GM12801 (cell line): ENCODE results near the gene DCAF8L2.

Source experiments
- CTCF ChIP-seq: IDR thresholded peaks from one replicate; pipeline ENCODE4 v1.5.1; 2011; ENCODE audit warnings: control low read depth; ENCODE audit not compliant: insufficient read length; ENCODE audit errors: extremely low read depth

The DCAF8L2 gene

GRCh38 chrX:27679281-27679680 lies 89.1 kb downstream of the DCAF8L2 start:
- TF ChIP-seq CTCF = no peak

- no peak for TF ChIP-seq CTCF
Measured at GRCh38 chrX:27680726-27681125, 90.6 kb downstream of the DCAF8L2 start.

GRCh38 chrX:27694667-27695066 lies 104.5 kb downstream of the DCAF8L2 start:
- TF ChIP-seq CTCF = no peak

GRCh38 chrX:27706526-27706925 lies 116.4 kb downstream of the DCAF8L2 start:
- no peak for TF ChIP-seq CTCF

GRCh38 chrX:27715610-27716009 lies 125.5 kb downstream of the DCAF8L2 start:
- no peak for TF ChIP-seq CTCF

- TF ChIP-seq CTCF = no peak
Measured at GRCh38 chrX:27728291-27728690, 138.1 kb downstream of the DCAF8L2 start.

- no peak for TF ChIP-seq CTCF
Measured at GRCh38 chrX:27731962-27732361, 141.8 kb downstream of the DCAF8L2 start.

GRCh38 chrX:27735914-27736313 lies 145.8 kb downstream of the DCAF8L2 start:
- TF ChIP-seq CTCF = no peak
